IMR-90 (cell line): ENCODE data around the gene DESI2. TPM values are rescaled to one million over a fixed set of nuclear protein-coding genes. Genes with fewer than 3 reads are reported as not detected.

ENCODE experiments used
- ATAC-seq: fragments of 200-7000 bp; cut with Tn5 transposase; 2 replicates; pipeline ENCODE4 v1.9.1; 2020; ENCODE audit warnings: low read depth, mild to moderate bottlenecking, moderate library complexity
- BruUV-seq: library from RNA; stranded (reverse); fragments of 400-500 nt; replicated peaks from 2 replicates; lab custom pipeline; 2021; lab: Mats Ljungman, UMichigan
- CTCF ChIA-PET: fragments of 300-600 bp; formaldehyde crosslinking; extraction: SDS; loops from one replicate; lab custom pipeline; 2021; ENCODE audit warnings: antibody characterized with exemption; lab: Yijun Ruan, JAX
- POLR2A ChIA-PET: fragments of 300-600 bp; sonication (Branson Sonifier 250); formaldehyde crosslinking; loops from one replicate; lab custom pipeline; 2022; ENCODE audit warnings: antibody characterized with exemption; ENCODE audit not compliant: unreplicated experiment; lab: Charles Lee
- DNase-seq: peaks from one replicate; pipeline ENCODE4 v3.0.0; 2013
- H2AFZ ChIP-seq: replicated peaks from 2 replicates; pipeline ENCODE3; 2013; ENCODE audit warnings: low read length, mild to moderate bottlenecking; ENCODE audit not compliant: poor library complexity
- H2AK5ac ChIP-seq: 2 replicates; pipeline ENCODE4 v1.6.1; 2013; ENCODE audit warnings: low read depth, low read length, inconsistent platforms
- H2AK9ac ChIP-seq: replicated peaks from 2 replicates; pipeline ENCODE3; 2013; ENCODE audit warnings: mild to moderate bottlenecking, low read depth, low read length, moderate library complexity; ENCODE audit not compliant: poor library complexity
- H2BK120ac ChIP-seq: 2 replicates; pipeline ENCODE4 v1.6.1; 2013; ENCODE audit warnings: low read depth, low read length, inconsistent platforms
- H2BK15ac ChIP-seq: 3 replicates; pipeline ENCODE4 v1.6.1; 2013; ENCODE audit warnings: low read depth, low read length, inconsistent platforms
- H2BK20ac ChIP-seq: 2 replicates; pipeline ENCODE4 v1.6.1; 2013; ENCODE audit warnings: low read depth, mild to moderate bottlenecking, inconsistent platforms, low read length, moderate library complexity
- H2BK5ac ChIP-seq: 2 replicates; pipeline ENCODE4 v1.6.1; 2013; ENCODE audit warnings: mild to moderate bottlenecking, low read depth, low read length, inconsistent platforms; ENCODE audit not compliant: poor library complexity, severe bottlenecking
- H3K14ac ChIP-seq: replicated peaks from 2 replicates; pipeline ENCODE4 v1.6.1; 2013; ENCODE audit warnings: low read depth, low read length, inconsistent platforms
- H3K18ac ChIP-seq: 2 replicates; pipeline ENCODE4 v1.6.1; 2013; ENCODE audit warnings: low read depth, low read length, control low read depth
- H3K23ac ChIP-seq: 2 replicates; pipeline ENCODE4 v1.6.1; 2013; ENCODE audit warnings: low read depth, low read length, inconsistent platforms
- H3K27ac ChIP-seq: 2 replicates; pipeline ENCODE4 v1.5.1; 2013; ENCODE audit warnings: mild to moderate bottlenecking, control low read depth, low read length; ENCODE audit not compliant: insufficient read depth
- H3K27me3 ChIP-seq: 2 replicates; pipeline ENCODE4 v1.6.1; 2013; ENCODE audit warnings: low read length; ENCODE audit not compliant: control insufficient read depth, insufficient read depth
- H3K36me3 ChIP-seq: 2 replicates; pipeline ENCODE4 v1.6.1; 2013; ENCODE audit warnings: low read length, mixed read lengths; ENCODE audit not compliant: control insufficient read depth, insufficient read depth
- H3K4ac ChIP-seq: 2 replicates; pipeline ENCODE4 v1.6.1; 2013; ENCODE audit warnings: low read depth, low read length, inconsistent platforms
- H3K4me1 ChIP-seq: 2 replicates; pipeline ENCODE4 v1.6.1; 2013; ENCODE audit warnings: low read length, mixed read lengths; ENCODE audit not compliant: control insufficient read depth, insufficient read depth
- H3K4me2 ChIP-seq: 2 replicates; pipeline ENCODE4 v1.6.1; 2013; ENCODE audit warnings: low read depth, mild to moderate bottlenecking, control low read depth, low read length, moderate library complexity
- H3K4me3 ChIP-seq: 2 replicates; pipeline ENCODE4 v1.5.1; 2013; ENCODE audit warnings: low read depth, mild to moderate bottlenecking, control low read depth, low read length, moderate library complexity; ENCODE audit not compliant: insufficient read depth
- H3K56ac ChIP-seq: 2 replicates; pipeline ENCODE4 v1.6.1; 2013; ENCODE audit warnings: low read length, inconsistent platforms; ENCODE audit not compliant: insufficient read depth; ENCODE audit errors: extremely low read depth
- H3K79me1 ChIP-seq, 2 experiments: 2 replicates each; pipeline ENCODE4 v1.6.1; 2013; ENCODE audit warnings: low read length in 2 of 2, inconsistent platforms in 1 of 2, low read depth in 1 of 2
- H3K9ac ChIP-seq: 2 replicates; pipeline ENCODE4 v1.6.1; 2013; ENCODE audit warnings: low read depth, low read length, control low read depth
- H3K9me1 ChIP-seq: 2 replicates; pipeline ENCODE4 v1.6.1; 2013; ENCODE audit warnings: low read length, inconsistent platforms; ENCODE audit not compliant: insufficient read depth
- H3K9me3 ChIP-seq: 2 replicates; pipeline ENCODE4 v1.6.1; 2013; ENCODE audit warnings: low read length; ENCODE audit not compliant: control insufficient read depth, insufficient read depth
- H4K20me1 ChIP-seq: 2 replicates; pipeline ENCODE4 v1.6.1; 2013; ENCODE audit warnings: low read length, inconsistent platforms; ENCODE audit not compliant: insufficient read depth
- H4K5ac ChIP-seq: 2 replicates; pipeline ENCODE4 v1.6.1; 2013; ENCODE audit warnings: mild to moderate bottlenecking, low read depth, low read length, control low read depth
- H4K8ac ChIP-seq, 2 experiments: 2 replicates each; pipeline ENCODE4 v1.6.1; 2013; ENCODE audit warnings: low read depth in 2 of 2, low read length in 2 of 2, control low read depth in 1 of 2, inconsistent platforms in 1 of 2
- H4K91ac ChIP-seq: 2 replicates; pipeline ENCODE4 v1.6.1; 2013; ENCODE audit warnings: low read depth, low read length, inconsistent platforms; ENCODE audit not compliant: insufficient read depth
- BHLHE40 ChIP-seq: fragments of 150-350 bp; IDR thresholded peaks from 2 replicates; pipeline ENCODE4 v1.6.1; 2016; ENCODE audit warnings: mild to moderate bottlenecking, low read depth, low read length
- FOS ChIP-seq: fragments of 150-350 bp; IDR thresholded peaks from 2 replicates; pipeline ENCODE4 v1.6.1; 2016; ENCODE audit warnings: low read depth, low read length
- SMC3 ChIP-seq: fragments of 150-350 bp; IDR thresholded peaks from 2 replicates; pipeline ENCODE4 v1.6.1; 2016; ENCODE audit warnings: low read depth, mild to moderate bottlenecking, antibody characterized with exemption, low read length, moderate library complexity
- WGBS, 2 experiments: methylation state at CpG; one replicate each; pipeline versions ENCODE4 v1.1.5 to v1.1.7; 2013; ENCODE audit warnings: missing lambda C conversion rate in 2 of 2; ENCODE audit not compliant: insufficient read length in 1 of 2; ENCODE audit errors: extremely low coverage in 2 of 2; 5-methylcytosine and 5-hydroxymethylcytosine counted together
- dilution Hi-C: fragments of 300-500 bp; cut with HindIII; formaldehyde crosslinking; loops from one replicate; pipeline ENCODE4 v1.14.3; 2018; ENCODE audit warnings: low sequenced_read_pairs; ENCODE audit not compliant: unreplicated experiment
- in situ Hi-C: fragments of 300-500 bp; cut with MboI; formaldehyde crosslinking; loops from 3 replicates; pipeline ENCODE4 v1.14.3; 2019; ENCODE audit warnings: low sequenced_read_pairs, inconsistent platforms, mixed read lengths
- intact Hi-C: fragments of 100-400 bp; cut with micrococcal nuclease; formaldehyde crosslinking; loops from 2 replicates; pipeline ENCODE4 v1.10.0; 2022
- polyA plus RNA-seq, 3 experiments: library from polyadenylated mRNA; depleted of rRNA; stranded (reverse); fragments of >200 nt; gene quantifications; 2 replicates each; pipeline ENCODE4 v1.2.3, GENCODE V29; 2012; ENCODE audit warnings: low replicate concordance in 1 of 3
- total RNA-seq: library from RNA; depleted of rRNA; stranded (reverse); fragments of >200 nt; gene quantifications from 2 replicates; pipeline ENCODE4 v1.2.3, GENCODE V29; 2012
- TF ChIP-seq, protein P1 (sequence below): fragments of 150-350 bp; IDR thresholded peaks from 2 replicates; pipeline ENCODE4 v1.6.1; 2016; ENCODE audit warnings: low read depth, mild to moderate bottlenecking, low read length, moderate library complexity, borderline replicate concordance

The DESI2 gene
- total and polyA plus RNA-seq, 2 of the 4 experiments (the other 2 are of a cell fraction): 19.0 to 43.6 TPM

GRCh38 chr1:244700808-244701207 lies 47.9 kb downstream of the DESI2 start:
- Histone ChIP-seq H4K5ac (no peak overlapping the region), H4K91ac (no peak overlapping the region), H3K9ac (no peak overlapping the region), H2AK9ac (no peak overlapping the region), H3K27ac (no peak overlapping the region), H2AFZ (no peak overlapping the region), H2BK15ac (no peak overlapping the region), H3K4me1 (no peaks in the 10 kb centered on the region), H3K4me2 (no peak overlapping the region), H3K79me1 (peaks cover 0 to 4% of the 10 kb centered on the region in 2 experiments; a peak in 1 of 4 replicates), H2AK5ac (no peak overlapping the region), H3K27me3 (no peaks in the 10 kb centered on the region), H3K23ac (no peak overlapping the region), H2BK20ac (no peak overlapping the region), H3K36me3 (peaks cover 17% of the 10 kb centered on the region), H3K4me3 (no peak overlapping the region), H2BK120ac (no peak overlapping the region), H3K56ac (no peak overlapping the region), H3K9me1 (no peaks in the 10 kb centered on the region), H3K14ac (no peak overlapping the region), H2BK5ac (no peak overlapping the region), H3K18ac (no peak overlapping the region), H3K4ac (no peak overlapping the region), H4K8ac (no peak overlapping the region), H3K9me3 (no peaks in the 10 kb centered on the region), H4K20me1 (no peaks in the 10 kb centered on the region)
- TF ChIP-seq, protein P1, sequence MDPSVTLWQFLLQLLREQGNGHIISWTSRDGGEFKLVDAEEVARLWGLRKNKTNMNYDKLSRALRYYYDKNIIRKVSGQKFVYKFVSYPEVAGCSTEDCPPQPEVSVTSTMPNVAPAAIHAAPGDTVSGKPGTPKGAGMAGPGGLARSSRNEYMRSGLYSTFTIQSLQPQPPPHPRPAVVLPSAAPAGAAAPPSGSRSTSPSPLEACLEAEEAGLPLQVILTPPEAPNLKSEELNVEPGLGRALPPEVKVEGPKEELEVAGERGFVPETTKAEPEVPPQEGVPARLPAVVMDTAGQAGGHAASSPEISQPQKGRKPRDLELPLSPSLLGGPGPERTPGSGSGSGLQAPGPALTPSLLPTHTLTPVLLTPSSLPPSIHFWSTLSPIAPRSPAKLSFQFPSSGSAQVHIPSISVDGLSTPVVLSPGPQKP: no peak
- TF ChIP-seq SMC3 (no peak), FOS (no peak), BHLHE40 (no peak)
- no TSS peak for BruUV-seq
- ATAC-seq (no peak), DNase-seq (no peak)
- ChIA-PET POLR2A (no interaction called here), CTCF (no interaction called here)
- intact Hi-C loops: no loop called here
- no CpG with 5 or more reads among the region's 1 CpG for WGBS, 2 experiments
- in situ Hi-C loops: no loop called here
- dilution Hi-C loops: no loop called here
